GM19324 (cell line): ENCODE results near the gene AMPD1.

ENCODE experiments used
- ATAC-seq: cut with Tn5 transposase; IDR thresholded peaks from one replicate; pipeline ENCODE4 v1.9.1; 2021; ENCODE audit warnings: mild to moderate bottlenecking, moderate library complexity; ENCODE audit not compliant: unreplicated experiment, low FRiP score

Gene AMPD1

GRCh38 chr1:114651893-114652292 is 43.5 kb downstream of the AMPD1 start:
- ATAC-seq, result no peak

- no peak for ATAC-seq
Measured at GRCh38 chr1:114648503-114648902, 46.8 kb downstream of the AMPD1 start.

- no peak for ATAC-seq
Measured at GRCh38 chr1:114641377-114641776, 54.0 kb downstream of the AMPD1 start.

GRCh38 chr1:114638910-114639309 is 56.4 kb downstream of the AMPD1 start:
- no peak for ATAC-seq

GRCh38 chr1:114632427-114632826 is 62.9 kb downstream of the AMPD1 start:
- no peak for ATAC-seq

- ATAC-seq, result no peak
Measured at GRCh38 chr1:114627107-114627506, 68.2 kb downstream of the AMPD1 start.

- ATAC-seq, result no peak
Measured at GRCh38 chr1:114623364-114623763, 72.0 kb downstream of the AMPD1 start.
